Panc1 (cell line): ENCODE measurements around the gene TACC2.

Experiments
- TF ChIP-seq, protein P1 (sequence below), 2 experiments: IDR thresholded peaks; 2 replicates each; pipeline ENCODE4 v1.6.1; 2011 to 2012; ENCODE audit warnings: low read depth in 2 of 2, control low read depth in 1 of 2, low read length in 1 of 2, mild to moderate bottlenecking in 1 of 2, moderate library complexity in 1 of 2; ENCODE audit not compliant: insufficient read depth in 1 of 2
- TF ChIP-seq, protein P2 (sequence below): fragments of 450-650 bp; IDR thresholded peaks from 2 replicates; pipeline ENCODE4 v1.5.1; 2017; ENCODE audit warnings: mild to moderate bottlenecking

DNA sequence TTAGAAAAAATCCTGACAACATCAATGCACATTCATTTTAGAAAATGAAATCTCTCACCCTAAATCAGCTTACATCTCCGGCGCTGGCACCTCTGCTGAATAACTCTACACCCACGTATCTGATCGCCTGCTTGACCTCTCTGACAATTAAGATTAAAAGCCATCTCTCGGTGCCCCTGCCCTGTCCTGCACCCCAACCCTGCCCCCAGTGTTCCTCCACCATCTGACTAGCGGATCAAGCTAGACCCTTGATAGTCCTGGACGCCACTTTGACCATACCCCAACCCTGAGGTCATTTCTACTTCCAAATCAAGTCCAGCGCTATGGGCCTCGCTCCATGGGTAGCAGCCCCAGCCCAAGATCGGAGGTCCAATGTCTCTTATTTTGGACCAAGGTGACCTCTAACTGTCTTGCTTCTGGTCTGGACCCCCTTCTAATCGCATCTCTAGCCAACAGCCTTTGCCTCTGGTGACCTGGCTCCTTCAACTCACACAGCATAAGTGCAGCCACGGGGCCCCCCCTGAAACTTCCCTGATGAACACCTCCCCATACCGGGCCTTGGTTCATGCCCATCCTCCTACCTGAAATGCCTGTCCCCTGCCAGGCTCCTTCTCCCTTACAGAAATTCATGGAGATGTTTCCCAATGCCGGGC, 310.6 kb downstream of the TACC2 start:
- TF ChIP-seq, protein P1, sequence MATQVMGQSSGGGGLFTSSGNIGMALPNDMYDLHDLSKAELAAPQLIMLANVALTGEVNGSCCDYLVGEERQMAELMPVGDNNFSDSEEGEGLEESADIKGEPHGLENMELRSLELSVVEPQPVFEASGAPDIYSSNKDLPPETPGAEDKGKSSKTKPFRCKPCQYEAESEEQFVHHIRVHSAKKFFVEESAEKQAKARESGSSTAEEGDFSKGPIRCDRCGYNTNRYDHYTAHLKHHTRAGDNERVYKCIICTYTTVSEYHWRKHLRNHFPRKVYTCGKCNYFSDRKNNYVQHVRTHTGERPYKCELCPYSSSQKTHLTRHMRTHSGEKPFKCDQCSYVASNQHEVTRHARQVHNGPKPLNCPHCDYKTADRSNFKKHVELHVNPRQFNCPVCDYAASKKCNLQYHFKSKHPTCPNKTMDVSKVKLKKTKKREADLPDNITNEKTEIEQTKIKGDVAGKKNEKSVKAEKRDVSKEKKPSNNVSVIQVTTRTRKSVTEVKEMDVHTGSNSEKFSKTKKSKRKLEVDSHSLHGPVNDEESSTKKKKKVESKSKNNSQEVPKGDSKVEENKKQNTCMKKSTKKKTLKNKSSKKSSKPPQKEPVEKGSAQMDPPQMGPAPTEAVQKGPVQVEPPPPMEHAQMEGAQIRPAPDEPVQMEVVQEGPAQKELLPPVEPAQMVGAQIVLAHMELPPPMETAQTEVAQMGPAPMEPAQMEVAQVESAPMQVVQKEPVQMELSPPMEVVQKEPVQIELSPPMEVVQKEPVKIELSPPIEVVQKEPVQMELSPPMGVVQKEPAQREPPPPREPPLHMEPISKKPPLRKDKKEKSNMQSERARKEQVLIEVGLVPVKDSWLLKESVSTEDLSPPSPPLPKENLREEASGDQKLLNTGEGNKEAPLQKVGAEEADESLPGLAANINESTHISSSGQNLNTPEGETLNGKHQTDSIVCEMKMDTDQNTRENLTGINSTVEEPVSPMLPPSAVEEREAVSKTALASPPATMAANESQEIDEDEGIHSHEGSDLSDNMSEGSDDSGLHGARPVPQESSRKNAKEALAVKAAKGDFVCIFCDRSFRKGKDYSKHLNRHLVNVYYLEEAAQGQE (IDR thresholded peaks at IDR 0.05; ENCODE audit: insufficient read depth in 1 of 2, low read depth in 2 of 2, low read length in 1 of 2), result no peak
- TF ChIP-seq, protein P2, sequence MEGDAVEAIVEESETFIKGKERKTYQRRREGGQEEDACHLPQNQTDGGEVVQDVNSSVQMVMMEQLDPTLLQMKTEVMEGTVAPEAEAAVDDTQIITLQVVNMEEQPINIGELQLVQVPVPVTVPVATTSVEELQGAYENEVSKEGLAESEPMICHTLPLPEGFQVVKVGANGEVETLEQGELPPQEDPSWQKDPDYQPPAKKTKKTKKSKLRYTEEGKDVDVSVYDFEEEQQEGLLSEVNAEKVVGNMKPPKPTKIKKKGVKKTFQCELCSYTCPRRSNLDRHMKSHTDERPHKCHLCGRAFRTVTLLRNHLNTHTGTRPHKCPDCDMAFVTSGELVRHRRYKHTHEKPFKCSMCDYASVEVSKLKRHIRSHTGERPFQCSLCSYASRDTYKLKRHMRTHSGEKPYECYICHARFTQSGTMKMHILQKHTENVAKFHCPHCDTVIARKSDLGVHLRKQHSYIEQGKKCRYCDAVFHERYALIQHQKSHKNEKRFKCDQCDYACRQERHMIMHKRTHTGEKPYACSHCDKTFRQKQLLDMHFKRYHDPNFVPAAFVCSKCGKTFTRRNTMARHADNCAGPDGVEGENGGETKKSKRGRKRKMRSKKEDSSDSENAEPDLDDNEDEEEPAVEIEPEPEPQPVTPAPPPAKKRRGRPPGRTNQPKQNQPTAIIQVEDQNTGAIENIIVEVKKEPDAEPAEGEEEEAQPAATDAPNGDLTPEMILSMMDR, result no peak
